ENCODE results near the gene POU2F2.
"Not testable (repeated sequence)": the region's sequence is repeated elsewhere in the genome, so short reads cannot be mapped to it uniquely, and the experiment has no call there.

The POU2F2 gene

DNA sequence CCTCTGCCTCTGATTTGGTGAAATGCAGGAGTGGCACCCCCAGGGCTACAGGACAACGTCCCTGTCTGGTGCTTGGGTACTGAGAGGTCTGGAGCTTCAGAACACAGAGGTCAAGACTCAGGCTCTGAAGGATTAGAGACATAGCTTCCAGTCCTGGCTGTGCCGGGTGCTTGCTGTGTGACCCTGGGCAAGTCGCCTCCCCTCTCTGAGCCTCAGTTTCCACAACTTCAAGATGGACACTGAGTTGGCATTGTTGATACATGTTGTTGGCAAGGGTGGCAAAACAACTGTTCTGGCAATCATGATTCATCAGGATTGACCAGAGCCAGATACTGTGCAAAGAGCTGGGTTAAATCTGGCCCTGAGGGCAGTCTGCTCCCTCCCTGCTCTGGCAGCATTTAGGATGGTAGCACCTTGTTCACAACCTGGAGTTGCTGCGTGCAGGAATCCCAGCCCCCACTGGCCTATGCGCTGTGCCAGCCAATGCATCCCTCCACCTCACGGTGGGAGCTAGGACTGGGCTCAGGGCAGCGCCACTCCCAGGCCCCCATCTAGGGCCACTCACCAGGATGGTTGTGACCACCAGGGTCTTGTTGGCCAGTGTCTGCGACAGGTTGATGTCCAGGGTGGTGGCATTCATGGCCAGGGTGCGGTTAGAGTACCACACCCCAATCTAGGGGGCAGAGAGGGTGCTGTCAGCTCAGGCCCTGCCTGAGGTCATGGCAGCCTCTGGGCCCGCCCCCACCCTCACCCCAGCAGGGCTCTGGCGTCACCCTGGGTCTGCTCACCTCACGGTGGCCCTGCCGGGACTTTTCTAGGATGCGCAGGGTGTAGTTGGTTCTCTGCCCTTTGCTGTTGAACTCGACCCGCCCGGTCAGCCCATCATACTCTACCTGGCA is 79.0 kb downstream of the POU2F2 start:
- no peak for DNase-seq

DNA sequence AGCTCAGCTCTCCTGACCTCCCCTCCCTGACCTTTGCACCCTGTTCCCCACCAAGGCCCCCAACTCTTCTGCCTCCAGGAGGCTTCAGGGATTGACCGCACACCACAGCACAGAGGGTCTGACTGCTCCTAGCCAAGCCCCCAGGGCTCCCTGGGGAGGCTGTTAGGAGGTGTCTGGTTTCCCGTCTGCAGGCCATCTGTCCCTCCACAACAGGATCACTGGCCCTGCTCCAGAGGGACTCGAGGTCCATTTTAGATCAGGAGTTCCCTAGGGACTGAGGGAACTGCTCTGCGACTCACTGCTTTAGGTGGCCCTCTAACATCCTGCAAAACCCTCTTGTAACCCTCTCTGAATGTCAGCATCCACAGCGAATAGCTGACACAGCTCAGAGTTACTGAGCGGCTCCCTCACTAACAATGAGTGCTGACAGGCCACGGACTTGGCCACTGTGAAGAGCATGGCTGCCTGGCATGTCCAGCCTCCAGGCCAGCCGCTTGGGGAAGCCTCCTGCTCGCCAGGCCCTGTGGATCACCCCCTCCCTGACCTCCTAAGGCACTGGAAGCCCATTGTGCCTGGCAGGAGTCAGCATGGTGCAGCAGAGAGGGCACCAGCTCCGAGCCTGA is 79.9 kb downstream of the POU2F2 start:
- DNase-seq, result no peak

DNA sequence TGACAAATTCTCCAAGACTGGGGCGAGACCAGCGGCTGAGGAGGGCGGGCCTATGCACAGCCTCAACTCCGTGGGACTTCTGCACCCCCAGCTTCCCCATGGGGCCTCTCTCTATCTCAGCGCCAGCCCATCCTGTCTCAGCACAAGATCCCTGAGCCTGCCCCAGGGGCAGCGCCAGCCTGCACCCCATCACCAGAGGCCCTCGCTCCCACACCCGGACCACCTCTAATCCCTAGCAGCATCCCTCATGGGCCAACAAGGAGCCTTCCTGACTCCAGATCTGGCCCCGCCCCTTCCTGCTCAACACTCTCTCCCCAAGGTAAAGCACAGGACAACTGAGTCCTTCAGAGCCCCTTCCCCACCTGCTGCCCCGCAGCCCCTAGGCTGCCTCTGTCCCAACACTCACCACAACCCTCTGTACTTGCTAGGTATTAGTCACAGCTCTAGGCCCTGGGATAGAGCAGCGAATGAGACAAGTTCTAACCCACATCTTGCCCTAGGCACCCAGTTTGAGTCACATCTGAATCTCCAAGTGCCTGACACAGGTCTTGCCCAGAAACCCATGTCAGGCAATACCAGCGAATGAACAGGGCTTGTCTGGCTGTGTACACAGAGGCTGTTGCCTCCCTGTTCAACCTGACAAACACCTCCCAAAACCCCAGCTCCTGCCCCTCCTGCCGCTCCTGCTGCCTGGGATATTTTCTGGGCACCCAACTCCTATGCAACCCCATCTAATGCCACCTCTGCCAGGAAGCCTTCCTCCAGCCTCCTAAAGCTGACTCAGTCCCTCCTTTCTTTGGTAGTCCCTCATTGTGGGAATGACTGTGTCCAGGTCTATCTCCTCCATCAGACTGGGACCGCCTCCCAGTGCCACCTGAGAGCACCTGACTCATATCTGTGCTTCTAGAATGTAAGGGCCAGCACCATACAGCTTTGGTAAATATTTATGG is 80.8 kb downstream of the POU2F2 start:
- DNase-seq, result no peak

DNA sequence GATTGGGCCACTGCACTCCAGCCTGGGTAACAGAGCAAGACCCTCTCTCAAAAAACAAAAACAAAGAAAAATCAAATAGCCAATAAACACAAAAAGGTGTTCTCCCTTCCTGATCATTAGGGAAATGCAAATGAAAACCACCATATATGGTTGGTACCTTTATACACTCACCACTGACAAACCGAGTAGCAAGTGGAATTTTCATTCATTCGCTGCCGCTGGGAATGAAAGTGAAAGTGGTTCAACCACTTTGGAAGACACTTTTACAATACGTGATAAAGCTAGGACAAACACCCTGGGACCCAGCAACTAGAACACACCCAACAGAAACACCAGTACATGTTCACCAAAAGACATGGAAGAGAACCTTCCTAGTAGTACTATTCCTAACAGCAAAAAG is 83.3 kb downstream of the POU2F2 start:
- DNase-seq, result no peak

DNA sequence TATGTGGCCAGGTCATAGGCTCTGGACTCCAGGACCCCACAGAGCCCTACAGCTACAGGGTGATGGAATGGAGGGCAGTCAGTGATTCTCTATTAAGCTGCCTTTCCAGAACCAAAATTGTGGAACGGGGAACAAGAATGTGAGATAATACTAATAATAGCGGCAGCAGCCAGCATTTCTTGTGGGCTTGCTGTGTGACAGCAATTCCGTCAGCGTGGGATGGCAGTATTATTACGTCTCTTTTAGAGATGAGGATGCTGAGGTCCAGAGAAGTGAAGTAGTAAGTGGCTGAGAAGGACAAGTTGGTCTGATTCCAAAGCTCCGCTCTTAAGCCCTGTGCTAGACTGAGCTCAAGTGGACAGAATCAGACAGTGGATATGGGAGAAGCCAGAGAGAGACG is 86.7 kb downstream of the POU2F2 start:
- DNase-seq, result no peak

DNA sequence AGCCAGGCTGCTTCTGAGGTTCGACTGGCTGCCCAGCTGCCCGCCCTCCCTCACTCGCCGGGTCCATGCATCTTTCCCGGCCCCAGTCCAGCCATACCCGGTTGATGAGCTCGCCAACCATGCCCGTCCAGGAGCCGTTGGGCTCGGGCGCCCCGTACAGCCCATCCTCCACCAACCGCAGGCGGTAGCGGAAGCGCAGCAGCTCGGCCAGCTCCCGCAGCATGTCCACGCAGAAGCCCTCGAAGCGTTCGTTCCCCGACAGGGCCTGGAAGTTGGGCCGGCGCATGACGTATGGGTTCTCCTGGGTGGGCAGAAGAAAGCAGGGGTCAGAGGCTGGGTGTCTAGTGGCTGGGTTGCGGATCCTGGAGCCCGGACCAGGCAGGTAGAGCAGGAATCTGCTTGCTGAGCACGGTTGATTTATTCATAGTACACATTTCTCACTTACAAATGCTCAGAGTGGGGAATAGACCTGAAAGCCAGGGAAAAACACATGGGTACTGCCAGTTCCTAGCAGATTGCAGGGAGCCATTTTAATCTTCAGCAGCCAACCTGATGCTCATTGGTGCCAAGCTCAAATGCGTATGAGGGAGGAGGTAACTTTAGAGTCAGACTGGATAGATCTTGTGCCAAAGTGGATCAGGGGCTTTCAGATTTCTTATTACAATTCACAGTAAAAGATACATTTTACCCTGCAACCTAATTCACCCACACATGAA is 89.6 kb downstream of the POU2F2 start:
- no peak for DNase-seq

DNA sequence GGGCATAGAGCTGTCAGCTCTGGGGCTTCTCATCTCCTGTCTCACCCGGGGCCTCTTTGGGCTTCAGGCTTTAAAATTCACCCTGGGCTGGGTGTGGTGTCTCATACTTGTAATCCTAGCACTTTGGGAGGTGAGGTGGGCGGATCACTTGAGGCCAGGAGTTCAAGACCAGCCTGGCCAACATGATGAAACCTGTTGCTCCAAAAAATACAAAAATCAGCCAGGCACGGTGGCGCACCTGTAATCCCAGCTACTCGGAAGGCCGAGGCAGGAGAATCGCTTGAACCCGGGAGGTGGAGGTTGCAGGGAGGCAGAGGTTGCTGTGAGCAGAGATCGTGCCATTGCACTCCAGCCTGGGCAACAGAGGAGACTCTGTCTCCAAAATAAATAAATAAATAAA is 91.8 kb downstream of the POU2F2 start:
- DNase-seq, result not testable (repeated sequence)

DNA sequence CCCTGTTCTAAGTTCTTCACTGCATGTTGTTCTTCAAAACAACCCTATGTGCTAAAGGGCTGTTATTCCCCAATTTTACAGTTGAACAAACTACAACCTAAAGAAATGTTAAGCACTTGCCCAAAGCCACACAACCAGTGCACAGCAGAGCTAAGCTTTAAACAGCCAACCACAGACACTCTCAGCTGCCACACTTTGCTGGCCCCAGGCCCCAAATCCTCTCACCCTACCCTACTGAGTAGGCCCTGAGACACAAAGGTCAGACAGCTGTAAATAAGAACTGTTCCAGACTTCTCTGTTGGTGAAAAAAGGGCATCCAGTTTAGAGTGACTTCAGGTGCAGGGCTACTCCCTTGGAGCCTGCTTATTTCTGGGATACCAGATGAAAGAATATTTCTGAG is 92.2 kb downstream of the POU2F2 start:
- no peak for DNase-seq

DNA sequence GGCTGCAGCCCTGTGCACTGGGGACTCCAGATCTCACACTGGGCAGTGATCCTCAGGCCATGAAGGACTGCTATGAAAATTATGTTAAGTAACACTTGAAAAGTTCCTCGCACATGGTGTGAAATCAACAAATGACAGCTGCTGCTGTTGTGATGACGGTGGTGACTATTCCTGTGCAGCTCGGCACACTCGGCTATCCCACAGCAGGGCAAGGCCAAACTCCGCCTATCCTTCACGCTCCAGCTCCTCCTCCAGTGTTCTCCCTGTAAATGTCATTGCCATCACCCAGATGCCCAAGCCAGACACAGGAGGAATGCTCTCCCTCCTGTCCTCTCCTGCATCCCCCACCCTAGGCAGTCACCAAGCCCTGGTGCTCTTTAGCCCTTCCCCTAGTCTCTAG is 93.6 kb downstream of the POU2F2 start:
- DNase-seq, result no peak

DNA sequence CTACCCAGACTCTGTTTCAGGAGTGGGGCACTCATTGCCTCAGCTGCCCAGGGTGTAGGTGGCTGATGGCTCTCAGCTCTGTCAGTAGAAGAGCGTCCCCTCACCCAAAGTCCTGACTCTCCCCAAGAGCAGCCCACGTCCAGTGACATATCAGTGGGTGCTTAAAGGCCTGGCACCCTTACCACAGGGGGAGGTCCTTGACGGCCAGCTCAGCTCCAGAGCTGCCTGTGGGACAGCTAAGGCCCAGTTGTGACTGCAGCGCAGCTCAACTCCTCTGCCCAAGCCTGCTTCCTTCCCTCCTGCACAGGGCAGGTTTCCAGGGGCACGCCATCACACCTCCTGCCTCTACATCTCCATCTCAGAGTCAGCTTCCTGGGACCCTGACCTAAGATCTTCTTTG is 94.6 kb downstream of the POU2F2 start:
- no peak for DNase-seq

All from fibroblast of skin of abdomen (primary cell).